SJCRH30 (cell line): Measurements from ENCODE around the gene RAB17. TPM values are rescaled to one million over a fixed set of nuclear protein-coding genes. Genes with fewer than 3 reads are reported as not detected.
A peak's percentile ranks its signal among the peaks of the same experiment; 100 is the strongest.

Experiments
- DNase-seq, 2 experiments: peaks; one replicate each; pipeline ENCODE4 v3.0.0-alpha.2; 2015 to 2020
- H3K27ac ChIP-seq: fragments of 250-450 bp; sonication (Bioruptor Pico); 2 replicates; pipeline ENCODE4 v1.5.1; 2020; ENCODE audit warnings: mild to moderate bottlenecking, moderate library complexity
- H3K27me3 ChIP-seq: fragments of 250-450 bp; sonication (Bioruptor Pico); 2 replicates; pipeline ENCODE4 v1.5.1; 2020; ENCODE audit warnings: mild to moderate bottlenecking, moderate library complexity
- H3K36me3 ChIP-seq: fragments of 250-450 bp; sonication (Bioruptor Pico); 2 replicates; pipeline ENCODE4 v1.5.1; 2020; ENCODE audit warnings: mild to moderate bottlenecking, moderate library complexity
- H3K4me1 ChIP-seq: fragments of 250-450 bp; sonication (Bioruptor Pico); 2 replicates; pipeline ENCODE4 v1.5.1; 2020; ENCODE audit warnings: mild to moderate bottlenecking, moderate library complexity
- H3K4me3 ChIP-seq: fragments of 250-450 bp; sonication (Bioruptor Pico); 2 replicates; pipeline ENCODE4 v1.5.1; 2020; ENCODE audit warnings: mild to moderate bottlenecking, moderate library complexity
- H3K9me3 ChIP-seq: fragments of 250-450 bp; sonication (Bioruptor Pico); replicated peaks from 2 replicates; pipeline ENCODE4 v1.5.1; 2020; ENCODE audit warnings: mild to moderate bottlenecking, moderate library complexity
- total RNA-seq: library from RNA; depleted of rRNA; stranded (reverse); fragments of >200 nt; shearing (Covaris generic); gene quantifications from 2 replicates; pipeline ENCODE4 v1.2.3, GENCODE V29; 2014

The RAB17 gene
- total RNA-seq, 1 experiment from 2014 or later, result 3.4 TPM

DNA sequence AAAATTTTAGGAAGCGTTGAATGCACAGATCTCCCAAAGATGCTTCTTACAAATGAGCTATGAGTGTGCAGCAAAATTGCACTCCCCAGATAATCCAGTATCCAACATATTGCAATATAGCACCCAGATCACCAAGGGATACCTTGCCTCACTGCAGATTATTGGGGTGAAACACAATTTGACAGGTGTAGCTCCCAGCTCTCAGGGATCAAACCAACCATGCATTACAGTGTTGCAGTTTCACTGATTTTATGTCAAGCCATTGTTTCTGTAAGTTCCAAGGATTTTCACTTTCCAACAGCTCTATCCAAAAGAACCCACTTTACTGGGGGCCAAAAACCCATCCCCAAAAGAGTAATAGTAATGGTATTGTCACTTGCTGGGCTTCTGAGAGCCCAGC, 35.0 kb downstream of the RAB17 start:
- Histone ChIP-seq H3K27me3 (no peaks in the 10 kb centered on the region), H3K9me3 (peaks cover 14% of the 10 kb centered on the region; the same call in 1 of the 2 replicates), H3K4me3 (no peak overlapping the region), H3K4me1 (peaks cover 9% of the 10 kb centered on the region; the same call in 1 of the 2 replicates), H3K27ac (no peak overlapping the region), H3K36me3 (no peaks in the 10 kb centered on the region)
- DNase-seq, result no peak

DNA sequence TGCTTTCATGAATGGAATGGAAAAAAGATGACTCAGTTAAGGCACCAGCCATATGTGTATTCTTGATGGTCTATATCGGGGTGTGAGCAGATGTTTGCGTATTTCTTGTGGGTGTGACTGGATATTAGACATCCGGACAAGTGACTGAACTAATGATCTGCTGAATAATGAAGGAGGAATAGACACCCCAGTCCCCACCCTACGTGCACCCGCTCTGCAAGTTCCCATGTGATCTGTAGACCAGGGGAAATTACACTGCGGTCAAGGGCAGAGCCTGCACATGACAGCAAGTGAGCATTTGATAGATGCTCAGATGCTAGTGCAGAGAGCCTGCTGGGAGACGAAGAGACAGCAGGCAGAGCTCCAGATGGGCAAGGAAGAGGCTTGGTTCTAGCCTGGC, 36.6 kb downstream of the RAB17 start:
- 0 out of 2 replicates have a peak, but pooled peaks cover 2% of the 10 kb centered on the region for H3K27me3 ChIP-seq
- no peak overlapping the region for H3K4me3 ChIP-seq
- no peak overlapping the region for H3K27ac ChIP-seq
- DNase-seq, result no peak
- peaks cover 14% of the 10 kb centered on the region; the same call in 1 of the 2 replicates for H3K9me3 ChIP-seq
- peaks cover 9% of the 10 kb centered on the region; the same call in 1 of the 2 replicates for H3K4me1 ChIP-seq
- H3K36me3 ChIP-seq, result no peaks in the 10 kb centered on the region

DNA sequence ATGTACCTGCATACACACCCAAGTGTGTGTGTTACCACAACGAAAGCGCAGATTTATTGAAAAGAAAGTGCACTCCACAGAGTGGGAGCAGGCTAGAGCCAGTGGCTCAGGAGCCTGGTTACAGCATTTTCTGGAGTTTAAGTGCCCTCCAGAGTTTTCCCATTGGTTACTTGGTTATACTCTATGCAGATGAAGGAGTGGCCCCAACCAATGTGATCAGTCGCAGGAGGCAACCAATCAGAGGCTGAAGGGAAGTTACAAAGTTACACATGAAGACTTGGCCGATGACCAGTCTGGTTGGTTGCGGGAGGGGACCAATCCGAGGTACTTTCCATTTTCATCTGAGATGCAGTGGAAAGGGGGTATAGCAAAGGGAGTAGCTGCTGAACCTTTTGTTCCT, 37.6 kb downstream of the RAB17 start:
- 0 out of 2 replicates have a peak, but pooled peaks cover 11% of the 10 kb centered on the region for H3K27me3 ChIP-seq
- H3K9me3 ChIP-seq, result peaks cover 14% of the 10 kb centered on the region; the same call in 1 of the 2 replicates
- peaks cover 1% of the 10 kb centered on the region; the same call in 1 of the 2 replicates for H3K4me1 ChIP-seq
- DNase-seq, result no peak
- H3K36me3 ChIP-seq, result no peaks in the 10 kb centered on the region
- no peak overlapping the region for H3K4me3 ChIP-seq
- H3K27ac ChIP-seq, result no peak overlapping the region

DNA sequence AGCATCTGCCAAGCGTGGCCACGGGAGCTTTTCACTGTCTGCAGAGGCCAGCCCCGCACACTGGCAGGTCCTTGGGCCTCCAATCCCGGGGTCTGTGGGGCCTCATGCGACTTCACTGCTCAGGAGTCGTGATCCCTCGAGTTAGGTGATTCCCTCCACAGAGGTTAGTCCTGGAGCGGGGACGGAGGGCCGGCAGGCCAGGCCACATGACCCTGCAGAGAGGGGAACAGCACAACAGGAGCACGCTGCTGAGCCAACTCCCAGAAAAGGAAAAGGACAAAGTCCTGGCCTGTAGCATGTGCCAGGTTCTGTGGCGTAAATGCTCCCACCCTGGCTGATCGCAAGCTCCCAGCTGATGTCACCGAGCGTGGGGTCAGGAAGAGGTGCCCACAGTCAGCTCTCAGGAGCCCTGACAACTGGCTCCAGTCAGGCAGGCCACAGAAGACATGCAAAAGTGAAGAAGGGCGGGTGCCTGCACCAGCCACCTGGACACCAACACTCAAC, 39.4 kb downstream of the RAB17 start:
- 0 out of 2 replicates have a peak, but pooled peaks cover 11% of the 10 kb centered on the region for H3K27me3 ChIP-seq
- H3K4me3 ChIP-seq, result no peak overlapping the region
- H3K9me3 ChIP-seq, result peaks cover 11% of the 10 kb centered on the region; the same call in 1 of the 2 replicates
- H3K36me3 ChIP-seq, result no peaks in the 10 kb centered on the region
- no peaks in the 10 kb centered on the region for H3K4me1 ChIP-seq
- no peak overlapping the region for H3K27ac ChIP-seq
- no peak for DNase-seq

DNA sequence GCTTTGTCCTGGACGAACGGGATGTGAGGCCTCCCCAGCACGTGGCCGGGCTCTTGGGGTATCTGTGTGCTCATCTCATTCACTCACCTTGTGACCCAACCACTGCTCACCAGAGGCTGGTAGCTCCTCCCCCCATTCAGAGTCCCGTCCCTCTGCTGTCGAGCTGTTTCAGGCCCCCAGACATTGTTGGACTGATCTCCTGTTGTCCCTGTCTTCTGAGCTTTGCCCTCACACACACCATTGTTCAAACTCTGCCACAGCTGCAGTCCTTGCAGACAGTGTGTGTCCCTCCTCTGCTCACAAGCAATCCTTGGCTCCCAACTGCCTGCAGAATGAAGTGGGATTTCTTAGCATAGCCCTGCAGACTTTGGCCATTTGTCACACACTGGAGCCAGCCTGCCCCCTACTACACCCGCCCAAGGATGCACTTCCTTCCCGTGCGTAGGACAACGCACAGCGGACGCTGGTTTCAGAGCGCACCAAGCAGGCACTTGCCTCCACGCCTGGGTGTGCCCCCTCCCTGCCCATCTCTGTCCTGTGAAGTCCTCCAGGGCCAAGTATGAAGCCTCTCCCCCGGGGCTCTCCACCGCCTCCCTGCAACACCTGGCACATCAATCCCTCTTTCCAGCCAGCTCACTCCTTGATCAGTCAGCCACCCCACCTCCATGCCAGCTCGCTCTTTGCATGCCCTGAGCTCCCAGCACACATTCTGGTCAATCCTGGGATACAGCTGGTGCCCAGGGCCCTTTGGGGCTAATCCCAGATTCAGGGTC, 40.7 kb downstream of the RAB17 start:
- Histone ChIP-seq H3K27me3 (0 out of 2 replicates have a peak, but pooled peaks cover 11% of the 10 kb centered on the region), H3K4me3 (no peak overlapping the region), H3K4me1 (no peaks in the 10 kb centered on the region), H3K9me3 (no peaks in the 10 kb centered on the region), H3K27ac (no peak overlapping the region), H3K36me3 (no peaks in the 10 kb centered on the region)
- no peak for DNase-seq

DNA sequence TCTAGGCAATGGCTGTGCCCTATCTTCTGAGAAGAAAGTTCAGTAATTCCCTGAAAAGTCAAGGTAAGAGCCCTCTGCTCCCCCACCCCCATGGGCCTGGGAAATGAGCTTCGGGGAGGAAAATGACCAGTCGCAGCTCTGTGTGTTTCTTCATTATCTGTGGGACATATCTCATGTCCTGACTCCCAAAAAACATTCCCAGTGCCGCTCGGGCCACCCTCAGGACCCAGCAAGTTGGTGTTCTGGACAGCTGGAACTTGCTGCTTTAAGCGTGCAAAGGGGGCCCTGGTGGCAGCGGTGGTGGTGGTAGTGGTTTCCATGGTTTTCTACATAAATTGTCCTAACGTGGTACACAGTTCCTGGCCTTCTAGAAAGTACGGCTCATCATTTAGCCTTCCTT, 41.3 kb downstream of the RAB17 start:
- H3K4me3 ChIP-seq, result no peak overlapping the region
- no peaks in the 10 kb centered on the region for H3K9me3 ChIP-seq
- H3K4me1 ChIP-seq, result no peaks in the 10 kb centered on the region
- no peak for DNase-seq
- H3K27ac ChIP-seq, result no peak overlapping the region
- no peaks in the 10 kb centered on the region for H3K36me3 ChIP-seq
- 0 out of 2 replicates have a peak, but pooled peaks cover 11% of the 10 kb centered on the region for H3K27me3 ChIP-seq

DNA sequence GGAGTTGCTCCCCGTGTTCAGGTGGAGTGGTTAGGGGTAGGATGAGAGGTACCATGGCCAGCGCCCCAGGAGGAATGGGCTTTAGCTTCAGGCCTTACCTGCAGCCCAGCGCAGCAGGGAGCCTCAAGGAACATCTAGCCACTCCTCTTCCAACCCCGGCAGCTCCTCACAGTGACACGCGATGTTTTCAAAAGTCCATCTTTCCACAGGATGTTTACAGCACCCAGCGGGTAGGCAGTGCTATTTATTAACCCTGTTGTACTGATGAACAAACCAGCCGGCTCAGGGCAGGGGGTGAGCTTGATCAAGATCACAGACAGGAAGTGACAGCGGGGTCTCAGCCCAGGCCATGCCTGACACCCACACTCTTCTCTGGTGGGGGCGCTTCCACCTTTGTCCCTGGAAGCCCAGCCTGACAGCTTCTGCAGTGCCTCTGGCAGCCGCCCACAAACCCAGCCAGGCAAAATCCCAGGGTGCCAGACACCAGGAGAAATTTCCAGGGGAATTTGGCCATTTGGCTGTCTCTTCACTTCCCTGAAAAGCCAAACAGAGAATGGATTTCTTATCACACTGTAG, 42.6 kb downstream of the RAB17 start:
- H3K4me3 ChIP-seq, result no peak overlapping the region
- no peak overlapping the region for H3K27ac ChIP-seq
- no peaks in the 10 kb centered on the region for H3K36me3 ChIP-seq
- H3K9me3 ChIP-seq, result no peaks in the 10 kb centered on the region
- H3K4me1 ChIP-seq, result no peaks in the 10 kb centered on the region
- no peak for DNase-seq
- H3K27me3 ChIP-seq, result 0 out of 2 replicates have a peak, but pooled peaks cover 11% of the 10 kb centered on the region

DNA sequence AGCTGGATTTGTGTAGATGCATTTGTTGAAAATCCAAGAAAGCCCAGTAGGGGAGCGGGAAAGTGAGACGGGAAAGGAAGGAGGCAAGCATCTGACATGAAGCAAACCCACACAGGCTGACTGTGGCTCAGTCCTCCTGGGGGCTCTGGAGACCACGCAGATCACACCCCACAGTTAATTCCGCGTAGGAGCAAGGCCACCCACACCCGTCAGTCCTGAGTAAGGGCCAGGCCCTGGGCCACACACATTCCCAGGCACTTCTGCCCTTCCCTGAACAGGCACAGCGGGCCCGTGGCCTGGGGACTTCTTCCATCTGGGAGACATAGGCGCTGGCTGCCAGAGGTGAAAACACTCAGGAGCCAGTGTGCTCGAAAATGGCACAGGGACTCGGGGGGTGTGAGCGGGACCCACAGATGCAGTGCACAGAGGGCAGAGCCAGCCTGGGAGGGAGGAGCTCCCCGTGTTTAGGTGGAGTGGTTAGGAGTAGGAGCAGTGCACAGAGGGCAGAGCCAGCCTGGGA, 43.6 kb downstream of the RAB17 start:
- no peak for DNase-seq

DNA sequence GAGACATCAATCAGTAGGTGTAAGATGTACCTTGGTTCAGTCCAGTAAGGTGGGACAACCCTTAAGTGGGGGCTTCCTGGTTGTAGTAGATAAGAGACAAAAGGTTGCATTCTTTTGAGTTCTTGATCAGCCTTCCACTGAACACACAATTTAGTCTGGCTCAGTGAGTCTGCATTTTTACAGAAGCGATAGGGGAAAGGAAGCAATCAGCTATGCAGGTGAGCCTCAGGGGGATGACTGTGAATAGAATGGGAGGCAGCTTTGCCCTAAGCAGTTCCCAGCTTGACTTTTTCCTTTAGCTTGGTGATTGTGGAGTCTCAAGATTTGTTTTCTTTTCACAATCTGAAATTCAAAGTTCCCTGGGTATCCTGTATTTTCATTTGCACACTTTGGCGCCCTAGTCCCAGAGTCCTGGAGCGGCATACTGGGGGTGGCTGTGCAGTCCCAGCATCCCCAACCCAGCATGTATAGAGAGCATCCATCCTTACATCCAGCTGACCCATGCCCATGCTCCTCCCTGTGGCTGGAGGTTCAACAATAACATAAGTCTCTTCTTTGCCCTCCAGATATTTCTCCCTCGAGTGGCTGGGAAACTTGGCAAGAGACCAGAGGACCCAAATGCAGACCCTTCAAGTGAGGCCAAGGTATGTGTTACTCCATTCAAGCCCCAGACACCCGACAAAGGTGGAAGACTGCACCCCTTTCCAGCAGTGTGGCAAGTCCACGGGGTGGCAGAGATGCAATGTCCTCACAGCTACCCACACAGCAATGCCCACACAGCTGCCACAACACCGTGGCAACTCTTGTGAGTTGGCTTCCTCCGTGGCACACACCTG, 44.3 kb downstream of the RAB17 start:
- Histone ChIP-seq H3K36me3 (no peaks in the 10 kb centered on the region), H3K27me3 (0 out of 2 replicates have a peak, but pooled peaks cover 11% of the 10 kb centered on the region), H3K9me3 (no peaks in the 10 kb centered on the region), H3K27ac (no peak overlapping the region), H3K4me3 (no peak overlapping the region), H3K4me1 (no peaks in the 10 kb centered on the region)
- DNase-seq, result no peak

More for the DNA sequence above, 43.6 kb downstream of the RAB17 start:
- no peaks in the 10 kb centered on the region for H3K9me3 ChIP-seq
- no peak overlapping the region for H3K4me3 ChIP-seq
- H3K27me3 ChIP-seq, result 0 out of 2 replicates have a peak, but pooled peaks cover 11% of the 10 kb centered on the region
- no peak overlapping the region for H3K27ac ChIP-seq
- no peaks in the 10 kb centered on the region for H3K36me3 ChIP-seq
- H3K4me1 ChIP-seq, result no peaks in the 10 kb centered on the region

DNA sequence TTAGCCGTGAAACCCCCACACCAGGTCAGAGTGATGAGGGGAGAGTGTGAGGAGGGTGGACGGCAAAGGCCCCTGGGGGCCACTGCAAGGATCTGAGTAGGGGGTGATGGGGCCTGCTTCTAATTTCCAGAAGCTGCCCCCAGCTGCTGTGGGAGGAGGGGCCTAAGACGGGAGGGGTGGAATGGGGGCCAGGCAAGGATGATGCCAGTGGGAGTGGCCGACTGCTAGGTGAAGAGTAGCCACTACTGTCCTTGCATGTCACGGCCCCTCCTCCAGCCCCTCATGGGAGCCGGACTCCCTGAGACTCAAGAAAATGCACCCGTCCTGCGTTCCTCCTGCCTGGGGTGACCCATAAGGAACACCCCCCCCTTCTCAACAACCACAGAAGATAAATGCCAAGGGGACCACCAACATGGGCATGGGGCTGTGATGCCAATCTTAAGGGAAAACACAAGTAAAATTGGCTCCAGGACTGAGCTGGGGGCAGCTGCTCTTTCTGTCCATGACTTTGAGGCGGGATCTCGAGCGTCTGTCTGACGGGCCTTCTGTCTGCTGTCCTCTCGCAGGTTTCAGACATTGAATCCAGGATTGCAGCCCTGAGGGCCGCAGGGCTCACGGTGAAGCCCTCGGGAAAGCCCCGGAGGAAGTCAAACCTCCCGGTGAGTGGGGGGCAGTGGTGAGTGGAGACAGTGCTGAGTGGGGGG, 48.4 kb downstream of the RAB17 start:
- Histone ChIP-seq H3K4me1 (peaks cover 2% of the 10 kb centered on the region; the same call in 1 of the 2 replicates), H3K27ac (no peak overlapping the region), H3K36me3 (no peaks in the 10 kb centered on the region), H3K27me3 (no peaks in the 10 kb centered on the region; the same call in 1 of the 2 replicates), H3K4me3 (no peak overlapping the region), H3K9me3 (no peaks in the 10 kb centered on the region)
- DNase-seq, result no peak

DNA sequence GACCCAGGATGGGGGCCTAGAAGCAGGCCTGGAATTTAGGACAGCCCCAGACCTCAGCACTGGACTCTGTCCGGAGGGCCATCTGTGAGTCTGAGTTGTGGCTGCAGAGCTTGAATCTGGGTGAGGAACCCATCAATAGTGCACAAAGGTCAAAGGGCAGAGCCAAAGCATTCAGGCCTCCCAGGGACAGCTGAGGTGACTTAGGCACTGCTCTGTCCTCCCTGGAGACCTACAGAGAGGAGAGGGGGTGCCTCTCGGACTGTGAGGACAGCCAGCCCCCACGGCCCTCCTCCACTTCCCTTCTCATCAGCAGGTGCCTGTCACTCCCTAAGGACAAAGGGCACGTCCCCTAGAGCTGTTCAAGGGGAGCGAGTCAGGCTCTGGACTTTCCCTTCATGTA, 49.3 kb downstream of the RAB17 start:
- no peak for DNase-seq
- Histone ChIP-seq H3K27ac (no peak overlapping the region), H3K27me3 (no peaks in the 10 kb centered on the region; the same call in 1 of the 2 replicates), H3K4me1 (peaks cover 2% of the 10 kb centered on the region; the same call in 1 of the 2 replicates), H3K4me3 (no peak overlapping the region), H3K36me3 (no peaks in the 10 kb centered on the region), H3K9me3 (no peaks in the 10 kb centered on the region)

DNA sequence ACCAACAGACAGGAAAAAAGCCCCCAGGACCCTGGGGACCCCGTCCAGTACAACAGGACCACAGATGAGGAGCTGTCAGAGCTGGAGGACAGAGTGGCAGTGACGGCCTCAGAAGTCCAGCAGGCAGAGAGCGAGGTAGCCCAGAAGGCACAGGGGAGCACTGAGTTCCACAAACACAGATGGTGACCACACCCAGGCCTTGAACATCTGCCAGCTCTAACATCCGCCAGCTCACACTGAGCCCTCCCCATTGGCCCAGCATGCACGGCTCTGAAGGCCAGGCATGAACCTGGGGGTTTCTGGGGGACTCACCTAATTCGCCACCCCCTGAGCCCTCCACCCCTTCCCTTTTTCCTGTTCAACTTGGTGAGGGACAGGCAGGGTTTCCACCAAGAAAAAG, 49.7 kb downstream of the RAB17 start:
- Histone ChIP-seq H3K36me3 (no peaks in the 10 kb centered on the region), H3K27ac (no peak overlapping the region), H3K27me3 (no peaks in the 10 kb centered on the region; the same call in 1 of the 2 replicates), H3K4me3 (no peak overlapping the region), H3K4me1 (peaks cover 2% of the 10 kb centered on the region; the same call in 1 of the 2 replicates), H3K9me3 (no peaks in the 10 kb centered on the region)
- peak; percentile 38 to 41 for DNase-seq

DNA sequence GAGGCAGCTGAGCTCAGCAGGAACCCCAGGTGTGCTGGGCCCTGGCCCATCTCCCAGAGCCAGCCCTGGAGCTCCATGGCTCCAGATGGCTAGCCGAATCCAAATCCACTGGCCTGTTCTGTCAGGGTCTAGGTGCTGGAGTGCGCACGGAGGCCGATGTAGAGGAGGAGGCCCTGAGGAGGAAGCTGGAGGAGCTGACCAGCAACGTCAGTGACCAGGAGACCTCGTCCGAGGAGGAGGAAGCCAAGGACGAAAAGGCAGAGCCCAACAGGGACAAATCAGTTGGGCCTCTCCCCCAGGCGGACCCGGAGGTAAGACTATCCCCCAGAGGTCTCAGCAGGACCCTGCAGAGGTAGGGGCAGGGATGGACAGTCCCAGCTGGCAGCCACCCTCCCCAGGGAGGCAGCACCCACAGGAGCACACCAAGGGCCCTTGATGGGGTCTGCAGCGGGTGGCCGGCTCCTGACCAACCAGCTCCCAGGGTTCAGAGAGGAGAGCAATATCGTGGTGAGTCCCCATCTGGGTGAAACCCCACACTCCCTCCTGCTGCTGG, 50.2 kb downstream of the RAB17 start:
- Histone ChIP-seq H3K4me1 (peaks cover 2% of the 10 kb centered on the region; the same call in 1 of the 2 replicates), H3K4me3 (no peak overlapping the region), H3K27me3 (no peaks in the 10 kb centered on the region; the same call in 1 of the 2 replicates), H3K36me3 (no peaks in the 10 kb centered on the region), H3K9me3 (no peaks in the 10 kb centered on the region), H3K27ac (no peak overlapping the region)
- no peak for DNase-seq
